Neural cell (in vitro differentiated cells): ENCODE results near the gene BMERB1.
"Not testable (repeated sequence)": the region's sequence is repeated elsewhere in the genome, so short reads cannot be mapped to it uniquely, and the experiment has no call there.

Source experiments
- EP300 ChIP-seq: fragments of 450-650 bp; conservative IDR thresholded peaks from 2 replicates; pipeline ENCODE4 v1.6.1; 2014; ENCODE audit warnings: antibody characterized with exemption, mild to moderate bottlenecking, moderate library complexity; ENCODE audit not compliant: poor library complexity, severe bottlenecking
- RAD21 ChIP-seq: fragments of 450-650 bp; conservative IDR thresholded peaks from 2 replicates; pipeline ENCODE4 v1.6.1; 2014; ENCODE audit warnings: antibody characterized with exemption, mild to moderate bottlenecking, moderate library complexity
- SMC3 ChIP-seq: fragments of 450-650 bp; conservative IDR thresholded peaks from 2 replicates; pipeline ENCODE4 v1.6.1; 2014; ENCODE audit warnings: antibody characterized with exemption, mild to moderate bottlenecking, moderate library complexity; ENCODE audit not compliant: poor library complexity
- TF ChIP-seq, protein P1 (sequence below): fragments of 450-650 bp; IDR thresholded peaks from 2 replicates; pipeline ENCODE4 v1.5.1; 2014; ENCODE audit warnings: antibody characterized with exemption, mild to moderate bottlenecking, moderate library complexity; ENCODE audit not compliant: poor library complexity, severe bottlenecking

- TF ChIP-seq, protein P1, sequence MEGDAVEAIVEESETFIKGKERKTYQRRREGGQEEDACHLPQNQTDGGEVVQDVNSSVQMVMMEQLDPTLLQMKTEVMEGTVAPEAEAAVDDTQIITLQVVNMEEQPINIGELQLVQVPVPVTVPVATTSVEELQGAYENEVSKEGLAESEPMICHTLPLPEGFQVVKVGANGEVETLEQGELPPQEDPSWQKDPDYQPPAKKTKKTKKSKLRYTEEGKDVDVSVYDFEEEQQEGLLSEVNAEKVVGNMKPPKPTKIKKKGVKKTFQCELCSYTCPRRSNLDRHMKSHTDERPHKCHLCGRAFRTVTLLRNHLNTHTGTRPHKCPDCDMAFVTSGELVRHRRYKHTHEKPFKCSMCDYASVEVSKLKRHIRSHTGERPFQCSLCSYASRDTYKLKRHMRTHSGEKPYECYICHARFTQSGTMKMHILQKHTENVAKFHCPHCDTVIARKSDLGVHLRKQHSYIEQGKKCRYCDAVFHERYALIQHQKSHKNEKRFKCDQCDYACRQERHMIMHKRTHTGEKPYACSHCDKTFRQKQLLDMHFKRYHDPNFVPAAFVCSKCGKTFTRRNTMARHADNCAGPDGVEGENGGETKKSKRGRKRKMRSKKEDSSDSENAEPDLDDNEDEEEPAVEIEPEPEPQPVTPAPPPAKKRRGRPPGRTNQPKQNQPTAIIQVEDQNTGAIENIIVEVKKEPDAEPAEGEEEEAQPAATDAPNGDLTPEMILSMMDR, result not testable (repeated sequence)
- not testable (repeated sequence) for TF ChIP-seq RAD21, SMC3, EP300
Measured at GRCh38 chr16:15476971-15477370, 42.6 kb downstream of the BMERB1 start.
